Measurements from ENCODE around the gene CES3. TPM values are rescaled to one million over a fixed set of nuclear protein-coding genes. Genes with fewer than 3 reads are reported as not detected.

CES3 gene
- total RNA-seq, 1 donor from 2014 or later, result 4.1 TPM

GRCh38 chr16:66937725-66938337 lies 23.2 kb upstream of the CES3 start:
- TF ChIP-seq, protein P1, sequence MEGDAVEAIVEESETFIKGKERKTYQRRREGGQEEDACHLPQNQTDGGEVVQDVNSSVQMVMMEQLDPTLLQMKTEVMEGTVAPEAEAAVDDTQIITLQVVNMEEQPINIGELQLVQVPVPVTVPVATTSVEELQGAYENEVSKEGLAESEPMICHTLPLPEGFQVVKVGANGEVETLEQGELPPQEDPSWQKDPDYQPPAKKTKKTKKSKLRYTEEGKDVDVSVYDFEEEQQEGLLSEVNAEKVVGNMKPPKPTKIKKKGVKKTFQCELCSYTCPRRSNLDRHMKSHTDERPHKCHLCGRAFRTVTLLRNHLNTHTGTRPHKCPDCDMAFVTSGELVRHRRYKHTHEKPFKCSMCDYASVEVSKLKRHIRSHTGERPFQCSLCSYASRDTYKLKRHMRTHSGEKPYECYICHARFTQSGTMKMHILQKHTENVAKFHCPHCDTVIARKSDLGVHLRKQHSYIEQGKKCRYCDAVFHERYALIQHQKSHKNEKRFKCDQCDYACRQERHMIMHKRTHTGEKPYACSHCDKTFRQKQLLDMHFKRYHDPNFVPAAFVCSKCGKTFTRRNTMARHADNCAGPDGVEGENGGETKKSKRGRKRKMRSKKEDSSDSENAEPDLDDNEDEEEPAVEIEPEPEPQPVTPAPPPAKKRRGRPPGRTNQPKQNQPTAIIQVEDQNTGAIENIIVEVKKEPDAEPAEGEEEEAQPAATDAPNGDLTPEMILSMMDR (IDR thresholded peaks at IDR 0.05; ENCODE audit: partially characterized antibody, unreplicated experiment), result no peak
- H3K27me3 Mint-ChIP-seq (ENCODE audit: unreplicated experiment), result peaks cover 8% of the 10 kb centered on the region
- H3K36me3 Mint-ChIP-seq (ENCODE audit: unreplicated experiment), result no peaks in the 10 kb centered on the region
- H3K4me1 Mint-ChIP-seq (ENCODE audit: low read depth, unreplicated experiment), result peaks cover 8% of the 10 kb centered on the region
- no peak overlapping the region for H3K27ac Mint-ChIP-seq (ENCODE audit: unreplicated experiment)
- H3K4me3 Mint-ChIP-seq (ENCODE audit: unreplicated experiment), result peak overlapping the region; percentile 38
- DNase-seq, result no peak
- peaks cover 3% of the 10 kb centered on the region for H3K9me3 Mint-ChIP-seq (ENCODE audit: unreplicated experiment)

DNA sequence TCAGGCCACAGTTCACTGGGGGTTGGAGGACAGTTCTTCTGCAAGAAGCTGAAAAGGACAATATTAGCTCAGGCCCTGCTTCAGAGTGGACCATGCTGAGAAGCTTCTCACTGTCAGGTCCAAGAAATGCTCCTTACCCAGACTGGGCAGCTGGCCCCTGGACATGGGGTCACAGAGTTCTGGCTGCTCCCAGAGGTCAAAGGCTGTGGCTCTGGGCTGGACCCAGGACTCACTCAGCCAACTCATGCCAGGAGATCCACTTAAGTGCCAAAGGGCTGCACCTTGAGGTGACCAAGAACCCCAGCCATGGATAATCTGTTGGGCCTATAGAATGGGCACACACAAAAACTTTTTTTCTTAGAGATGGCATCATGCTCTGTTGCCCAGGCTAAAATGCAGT lies 21.7 kb upstream of the CES3 start:
- H3K4me3 Mint-ChIP-seq (ENCODE audit: unreplicated experiment), result no peak overlapping the region
- no peak for DNase-seq
- H3K27ac Mint-ChIP-seq (ENCODE audit: unreplicated experiment), result no peak overlapping the region
- no peaks in the 10 kb centered on the region for H3K4me1 Mint-ChIP-seq (ENCODE audit: low read depth, unreplicated experiment)
- H3K9me3 Mint-ChIP-seq (ENCODE audit: unreplicated experiment), result peaks cover 3% of the 10 kb centered on the region
- H3K36me3 Mint-ChIP-seq (ENCODE audit: unreplicated experiment), result no peaks in the 10 kb centered on the region
- H3K27me3 Mint-ChIP-seq (ENCODE audit: unreplicated experiment), result peaks cover 3% of the 10 kb centered on the region
- TF ChIP-seq, protein P1 (IDR thresholded peaks at IDR 0.05; ENCODE audit: partially characterized antibody, unreplicated experiment), result no peak

DNA sequence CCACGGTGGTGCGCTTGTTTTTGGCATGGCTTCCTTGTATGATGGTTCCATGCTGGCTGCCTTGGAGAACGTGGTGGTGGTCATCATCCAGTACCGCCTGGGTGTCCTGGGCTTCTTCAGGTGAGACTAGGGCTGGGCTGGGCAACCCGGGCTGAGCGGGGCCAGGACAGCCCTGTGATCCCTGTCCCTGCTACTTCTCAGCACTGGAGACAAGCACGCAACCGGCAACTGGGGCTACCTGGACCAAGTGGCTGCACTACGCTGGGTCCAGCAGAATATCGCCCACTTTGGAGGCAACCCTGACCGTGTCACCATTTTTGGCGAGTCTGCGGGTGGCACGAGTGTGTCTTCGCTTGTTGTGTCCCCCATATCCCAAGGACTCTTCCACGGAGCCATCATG lies 20.8 kb upstream of the CES3 start:
- no peak for DNase-seq

GRCh38 chr16:66942981-66943380 lies 18.1 kb upstream of the CES3 start:
- TF ChIP-seq, protein P1 (IDR thresholded peaks at IDR 0.05; ENCODE audit: partially characterized antibody, unreplicated experiment), result no peak
- peaks cover 1% of the 10 kb centered on the region for H3K9me3 Mint-ChIP-seq (ENCODE audit: unreplicated experiment)
- no peak overlapping the region for H3K27ac Mint-ChIP-seq (ENCODE audit: unreplicated experiment)
- H3K36me3 Mint-ChIP-seq (ENCODE audit: unreplicated experiment), result no peaks in the 10 kb centered on the region
- no peak overlapping the region for H3K4me3 Mint-ChIP-seq (ENCODE audit: unreplicated experiment)
- peaks cover 4% of the 10 kb centered on the region for H3K27me3 Mint-ChIP-seq (ENCODE audit: unreplicated experiment)
- no peak for DNase-seq
- peaks cover 4% of the 10 kb centered on the region for H3K4me1 Mint-ChIP-seq (ENCODE audit: low read depth, unreplicated experiment)

More for the DNA sequence above, 20.8 kb upstream of the CES3 start:
- TF ChIP-seq, protein P1 (IDR thresholded peaks at IDR 0.05; ENCODE audit: partially characterized antibody, unreplicated experiment), result no peak
- Mint-ChIP-seq H3K27me3 (ENCODE audit: unreplicated experiment) (no peaks in the 10 kb centered on the region), H3K27ac (ENCODE audit: unreplicated experiment) (no peak overlapping the region), H3K36me3 (ENCODE audit: unreplicated experiment) (no peaks in the 10 kb centered on the region), H3K4me1 (ENCODE audit: low read depth, unreplicated experiment) (no peaks in the 10 kb centered on the region), H3K4me3 (ENCODE audit: unreplicated experiment) (no peak overlapping the region), H3K9me3 (ENCODE audit: unreplicated experiment) (peaks cover 1% of the 10 kb centered on the region)

- peaks cover 4% of the 10 kb centered on the region for H3K27me3 Mint-ChIP-seq (ENCODE audit: unreplicated experiment)
- TF ChIP-seq, protein P1 (IDR thresholded peaks at IDR 0.05; ENCODE audit: partially characterized antibody, unreplicated experiment), result no peak
- no peak overlapping the region for H3K4me3 Mint-ChIP-seq (ENCODE audit: unreplicated experiment)
- peaks cover 1% of the 10 kb centered on the region for H3K9me3 Mint-ChIP-seq (ENCODE audit: unreplicated experiment)
- H3K27ac Mint-ChIP-seq (ENCODE audit: unreplicated experiment), result no peak overlapping the region
- DNase-seq, result no peak
- no peaks in the 10 kb centered on the region for H3K36me3 Mint-ChIP-seq (ENCODE audit: unreplicated experiment)
- peaks cover 6% of the 10 kb centered on the region for H3K4me1 Mint-ChIP-seq (ENCODE audit: low read depth, unreplicated experiment)
Observed at GRCh38 chr16:66943426-66944053, 17.5 kb upstream of the CES3 start.

Data from glutamatergic neuron (in vitro differentiated cells).